ENCODE data around the gene BMP6.

The BMP6 gene

DNA sequence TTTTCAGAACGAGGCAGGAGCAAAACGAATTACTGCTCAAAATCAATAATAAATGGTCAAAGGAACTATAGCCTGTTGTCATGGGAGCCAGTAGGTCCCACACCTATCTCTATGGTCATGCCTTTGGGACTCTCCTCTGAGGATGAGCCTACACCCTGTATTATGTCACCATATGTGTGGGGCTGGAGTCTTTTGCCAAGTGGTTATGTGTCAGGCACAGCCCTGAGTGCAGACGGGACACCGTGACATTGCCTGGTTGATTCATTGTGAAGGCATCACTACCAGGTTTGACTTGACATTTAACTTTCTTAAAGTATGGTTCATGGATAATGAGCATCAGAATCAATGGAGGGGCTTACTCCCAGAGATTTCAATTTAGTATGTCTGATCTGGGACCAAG lies 23.6 kb downstream of the BMP6 start:
- no peak for DNase-seq

DNA sequence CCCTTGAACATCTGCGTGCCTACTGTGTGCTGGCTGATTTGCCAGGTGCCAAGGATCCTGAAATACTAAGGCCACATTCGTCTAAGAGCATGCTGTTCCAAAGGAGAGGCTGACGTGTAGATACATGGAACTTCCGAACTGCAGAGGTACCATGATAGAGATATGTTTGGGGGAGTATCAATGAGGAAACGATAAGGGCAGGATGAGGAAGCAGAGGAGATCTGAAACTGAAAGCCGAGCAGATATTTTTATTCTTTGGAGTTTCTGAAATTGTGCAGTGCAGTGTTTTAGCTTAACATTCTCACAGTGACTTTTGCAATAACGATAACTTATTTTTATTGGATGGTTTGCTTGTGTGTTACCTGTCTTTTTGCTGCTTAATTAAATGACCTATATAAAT lies 24.3 kb downstream of the BMP6 start:
- no peak for DNase-seq

DNA sequence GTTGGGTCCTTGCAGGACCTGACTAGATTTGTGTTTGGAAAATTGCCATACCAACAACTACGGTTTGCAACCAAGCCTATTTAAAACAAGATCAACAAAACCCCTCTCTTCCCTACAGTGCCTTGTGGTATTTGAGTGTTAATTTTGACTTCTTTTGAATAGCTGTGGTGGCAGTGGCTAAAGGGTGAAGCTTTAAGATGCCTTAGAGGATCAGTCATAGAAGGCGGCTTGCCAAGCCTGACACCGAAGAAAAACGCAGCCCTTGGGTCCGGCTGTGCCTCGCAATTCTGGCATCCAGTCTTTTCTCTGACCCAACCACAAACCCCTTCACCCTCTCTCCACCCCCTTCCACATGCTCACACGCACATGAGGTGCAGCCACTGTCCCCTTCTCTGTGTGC lies 32.6 kb downstream of the BMP6 start:
- DNase-seq, result no peak

DNA sequence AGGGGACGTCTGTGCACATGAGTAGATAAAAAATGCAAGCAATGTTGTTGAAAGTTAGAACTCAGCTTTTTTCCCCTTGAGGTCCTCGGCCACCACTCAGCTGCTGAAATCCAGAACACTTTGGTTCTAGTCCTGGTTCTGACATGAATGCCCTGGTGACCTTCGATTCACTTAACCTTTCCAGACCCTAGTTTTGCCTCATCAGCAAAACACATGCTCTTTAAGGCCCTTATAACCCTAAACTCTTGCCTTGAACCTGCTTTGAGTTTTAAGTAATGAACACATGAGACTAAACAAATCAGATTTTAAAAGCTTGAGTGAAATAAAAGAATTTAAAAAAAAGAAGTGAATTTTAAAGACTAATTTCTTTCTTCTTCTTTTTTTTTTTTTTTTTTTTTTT lies 33.4 kb downstream of the BMP6 start:
- no peak for DNase-seq

DNA sequence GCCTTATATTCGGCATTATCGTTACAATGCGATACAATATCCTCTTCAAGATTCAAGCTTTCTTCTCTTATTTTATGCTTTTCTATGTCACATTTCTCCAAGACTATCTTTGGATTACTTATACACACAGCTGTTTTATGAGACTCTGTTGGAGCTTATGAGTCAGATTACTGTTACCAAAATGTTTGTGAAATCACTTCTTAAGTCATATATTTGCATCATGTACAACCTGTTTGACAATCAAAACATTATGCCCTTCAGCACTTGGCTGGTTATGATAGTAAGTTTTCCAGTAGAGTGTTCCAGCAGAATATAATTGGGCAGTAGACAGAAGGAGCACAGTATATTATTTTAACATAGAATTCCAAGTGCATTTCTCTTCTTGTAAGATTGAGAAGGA lies 35.2 kb downstream of the BMP6 start:
- DNase-seq, result no peak

DNA sequence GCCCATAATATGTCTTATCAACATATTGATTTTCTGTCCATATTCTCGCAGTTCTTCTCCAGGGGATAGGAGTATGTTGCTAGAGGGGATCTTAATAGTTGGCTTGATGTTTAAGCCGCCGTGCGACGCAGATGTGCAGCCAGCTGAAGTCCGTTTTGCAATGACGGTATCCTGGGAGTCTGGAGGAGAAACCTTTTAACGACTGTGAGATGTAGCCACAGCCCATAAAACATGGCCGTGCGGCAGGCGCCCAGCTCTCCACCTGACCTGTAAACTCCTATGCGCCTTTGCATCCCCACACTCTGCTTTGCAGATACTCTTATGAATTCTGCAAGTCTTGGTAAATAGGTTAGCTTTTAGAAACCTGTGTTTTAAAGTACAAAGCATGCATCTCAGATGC lies 36.9 kb downstream of the BMP6 start:
- DNase-seq, result no peak

DNA sequence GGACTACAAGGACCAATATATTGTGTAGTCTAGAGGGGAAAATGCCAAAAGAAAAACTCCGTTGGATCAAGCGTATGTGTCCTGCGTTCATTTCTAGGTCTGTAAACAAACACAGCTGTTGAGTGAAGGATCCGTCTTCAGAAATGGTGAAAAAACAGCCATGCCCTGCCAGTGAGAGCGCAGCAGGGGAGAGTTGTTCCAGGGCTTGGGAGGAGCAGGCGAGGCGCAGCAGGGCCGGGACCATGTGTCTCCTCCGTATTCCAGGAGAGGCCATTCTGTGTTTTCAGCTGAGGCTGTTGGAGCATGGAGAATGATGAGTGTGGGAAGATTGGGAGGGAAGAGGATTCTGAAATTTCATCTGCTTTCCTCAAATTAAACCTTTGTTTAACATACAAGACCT lies 38.0 kb downstream of the BMP6 start:
- DNase-seq, result no peak

DNA sequence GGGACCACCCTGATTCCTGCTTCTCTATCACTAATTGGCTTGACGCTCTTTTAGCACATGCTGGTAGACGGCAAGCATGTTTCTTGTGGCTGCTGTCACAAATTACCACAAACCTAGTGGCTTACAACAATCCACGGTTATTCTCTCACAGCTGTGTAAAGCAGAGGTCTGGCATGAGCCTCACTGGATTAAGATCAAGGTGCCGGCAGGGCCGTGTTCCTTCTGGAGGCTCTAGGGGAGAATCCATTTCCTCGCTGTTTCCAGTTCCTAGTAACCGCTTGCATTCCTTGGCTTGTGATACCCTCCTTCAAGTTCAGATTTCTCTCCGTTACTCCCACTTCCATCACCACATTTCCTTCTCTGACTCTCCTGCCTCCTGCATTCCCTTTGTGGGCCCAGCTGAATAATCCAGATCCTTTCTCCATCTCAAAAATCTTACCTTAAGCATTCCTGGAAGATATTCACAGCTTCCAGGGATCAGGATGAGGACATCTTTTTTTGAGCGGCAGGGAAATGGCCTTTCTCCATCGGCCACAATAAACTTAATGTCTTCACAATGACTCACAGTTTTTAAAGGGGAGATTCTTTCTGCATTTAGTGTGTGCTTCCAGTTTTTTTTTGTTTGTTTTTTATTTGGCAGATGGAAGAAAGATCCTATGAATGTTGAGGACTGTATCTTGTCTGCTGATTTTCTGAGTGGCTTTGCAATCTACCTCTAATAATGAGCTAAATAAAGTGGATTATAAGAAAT lies 39.9 kb downstream of the BMP6 start:
- DNase-seq, result no peak

DNA sequence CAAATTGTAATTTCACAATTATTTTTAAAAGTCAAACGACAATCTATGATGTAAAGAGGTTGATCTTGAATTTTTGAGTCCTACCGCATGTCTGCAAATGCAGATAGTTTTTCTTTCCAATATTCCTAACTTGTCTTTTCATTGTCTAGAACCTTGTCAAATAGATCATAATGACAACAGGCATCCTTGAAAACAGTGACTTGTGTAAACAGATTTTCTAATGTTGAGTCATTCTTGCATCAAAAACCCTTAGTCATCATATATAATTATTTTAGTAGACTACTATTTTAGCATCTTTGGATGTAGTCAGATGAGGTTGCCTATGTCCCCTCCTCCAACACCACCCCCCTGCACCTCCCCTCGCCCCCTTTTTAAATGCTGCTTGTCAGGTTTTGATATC lies 43.8 kb downstream of the BMP6 start:
- DNase-seq, result no peak

DNA sequence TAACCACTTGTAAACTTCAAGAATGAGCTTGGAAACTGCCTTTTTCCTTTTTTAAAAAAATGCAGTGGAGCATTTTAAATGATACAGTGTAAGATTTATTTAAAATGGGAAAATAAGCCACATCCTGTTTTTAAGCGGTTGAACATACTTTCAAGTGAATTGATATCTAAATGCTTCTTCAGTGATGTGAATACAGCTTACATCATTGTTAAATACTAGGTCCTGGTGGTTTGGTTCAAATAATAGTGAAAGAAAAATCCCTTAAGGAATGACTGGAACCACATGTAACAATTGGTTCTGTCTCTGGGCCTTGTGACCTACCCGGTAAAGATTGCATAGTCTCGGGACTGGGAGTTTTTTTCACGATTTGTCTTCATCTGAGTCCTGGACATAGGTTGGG lies 44.2 kb downstream of the BMP6 start:
- no peak for DNase-seq

DNA sequence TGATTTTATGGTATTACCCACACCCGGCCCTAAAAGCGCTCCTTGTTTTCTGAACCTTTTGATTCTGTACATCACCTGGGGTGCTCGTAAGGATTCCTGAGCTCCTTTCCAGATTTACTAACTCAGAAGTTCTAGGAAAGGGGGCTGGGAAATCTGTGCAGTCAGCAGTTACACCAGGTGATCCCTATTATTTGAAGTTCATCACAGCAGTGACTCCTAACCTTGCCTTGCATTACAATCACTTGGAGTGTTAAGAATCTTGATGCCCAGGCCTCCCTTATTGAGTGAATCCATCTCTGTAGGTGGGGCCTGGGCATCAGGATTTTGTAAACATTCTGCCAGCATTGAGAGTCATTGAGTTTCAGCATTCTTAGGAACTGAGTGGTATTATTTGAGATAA lies 44.7 kb downstream of the BMP6 start:
- DNase-seq, result no peak

DNA sequence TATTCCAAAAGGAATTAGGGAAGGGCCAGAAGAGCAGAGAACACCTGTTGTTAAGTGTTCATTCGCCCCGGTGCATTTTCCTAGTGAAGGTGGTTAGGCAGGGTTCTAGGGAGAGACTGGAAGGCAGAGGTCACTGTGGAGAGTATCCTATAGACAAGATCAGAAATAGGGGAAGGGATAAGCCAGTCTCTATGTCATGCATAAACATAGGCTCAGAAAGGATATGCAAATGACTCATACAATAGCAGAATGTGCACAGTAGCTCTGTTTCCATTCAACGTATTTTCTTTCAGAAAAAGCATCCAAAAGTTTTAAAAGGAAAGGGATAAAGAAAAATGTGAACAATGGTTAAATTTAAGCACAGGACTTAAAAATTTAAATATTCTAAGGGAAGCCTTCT lies 47.4 kb downstream of the BMP6 start:
- DNase-seq, result no peak

DNA sequence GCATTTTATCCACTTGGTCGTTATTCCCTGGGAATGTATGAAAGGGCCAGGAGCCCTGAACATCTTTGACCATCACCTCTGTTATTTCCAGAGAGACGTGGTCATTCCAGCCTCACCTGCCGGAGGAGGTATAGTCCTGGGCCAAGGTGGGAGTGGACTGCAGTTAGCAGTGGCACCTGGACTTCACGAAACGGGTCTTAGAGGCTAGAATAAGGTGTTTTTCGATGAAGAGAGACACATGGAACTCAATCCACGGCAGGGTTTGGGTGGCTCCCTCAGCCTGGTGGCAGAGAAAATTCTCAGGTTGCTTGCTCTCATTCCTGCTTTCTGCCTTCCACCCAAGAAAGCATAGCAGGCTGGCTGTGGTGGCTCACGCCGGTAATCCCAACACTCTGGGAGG lies 48.0 kb downstream of the BMP6 start:
- no peak for DNase-seq

DNA sequence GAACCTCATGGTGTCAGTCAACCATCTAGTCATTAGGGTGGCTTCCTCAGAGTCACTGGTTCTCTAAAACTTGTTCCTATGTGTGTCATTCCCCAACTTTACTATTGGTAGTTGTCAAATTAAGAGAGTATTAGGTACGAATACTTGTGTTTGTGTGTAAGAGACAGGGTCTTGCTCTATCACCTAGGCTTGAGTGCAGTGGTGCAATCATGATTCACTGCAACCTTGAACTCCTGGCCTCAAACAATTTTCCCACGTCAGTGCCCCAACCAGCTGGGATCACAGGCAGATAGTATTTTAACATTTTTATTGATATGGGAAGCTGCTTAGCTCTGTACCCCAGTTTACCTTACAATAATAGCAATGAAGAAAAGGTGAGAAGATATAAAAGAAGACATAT lies 50.6 kb downstream of the BMP6 start:
- DNase-seq, result no peak

DNA sequence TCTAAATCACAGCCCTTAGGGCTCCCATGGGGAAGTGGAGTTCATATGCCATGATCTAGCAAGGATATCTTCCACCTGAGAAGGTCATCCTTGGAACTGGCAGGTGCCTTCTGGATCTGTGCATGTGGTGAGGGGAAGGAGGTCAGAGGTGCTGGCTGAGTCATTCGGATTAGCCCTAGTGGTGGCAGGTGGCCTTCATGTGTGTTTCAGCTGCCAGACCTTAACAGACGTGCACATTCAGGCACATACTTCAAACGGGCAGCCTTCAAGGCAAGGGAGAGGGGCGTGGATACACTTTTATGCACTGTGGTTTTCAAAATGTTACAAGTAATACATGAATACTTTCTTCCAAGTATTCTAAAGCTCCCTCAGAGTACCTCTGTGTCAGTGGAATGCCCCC lies 51.2 kb downstream of the BMP6 start:
- DNase-seq, result no peak

DNA sequence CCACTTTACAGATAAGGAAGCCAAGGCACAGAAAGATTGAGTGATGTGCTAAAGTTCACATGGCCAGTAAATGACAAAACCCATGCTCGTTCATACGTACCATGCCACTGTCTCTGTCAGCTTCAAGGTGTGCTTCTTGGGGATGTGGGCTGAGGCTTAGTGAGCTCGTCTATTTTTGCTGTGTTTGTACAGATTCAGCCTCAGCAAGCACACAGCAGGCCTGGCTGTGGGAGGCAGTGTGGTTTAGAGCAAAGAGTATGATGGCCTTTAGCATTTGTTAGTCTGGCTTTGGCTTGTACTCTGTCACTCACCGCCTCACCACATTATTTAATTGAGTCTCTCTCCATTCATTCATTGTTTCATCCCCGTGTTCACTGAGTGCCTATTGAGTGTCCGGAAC lies 55.3 kb downstream of the BMP6 start:
- no peak for DNase-seq

DNA sequence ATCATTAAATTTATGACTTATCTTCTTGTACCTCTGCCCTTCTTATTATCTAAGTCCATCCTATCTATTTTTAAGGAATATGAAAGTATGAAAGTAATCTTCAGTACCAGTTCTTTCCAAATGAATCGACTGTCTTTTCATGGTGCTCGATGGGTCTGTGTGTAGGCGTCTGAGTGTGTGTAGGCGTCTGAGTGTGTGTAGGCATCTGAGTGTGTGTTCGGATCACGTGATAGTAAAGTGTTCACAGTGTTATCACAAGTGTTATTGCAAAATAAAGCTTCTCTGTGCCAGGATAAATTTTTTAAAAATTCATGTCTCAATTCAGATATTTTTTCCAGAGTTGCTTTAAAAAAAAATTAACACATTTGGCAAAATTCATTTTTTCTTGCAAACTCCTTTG lies 58.3 kb downstream of the BMP6 start:
- no peak for DNase-seq

DNA sequence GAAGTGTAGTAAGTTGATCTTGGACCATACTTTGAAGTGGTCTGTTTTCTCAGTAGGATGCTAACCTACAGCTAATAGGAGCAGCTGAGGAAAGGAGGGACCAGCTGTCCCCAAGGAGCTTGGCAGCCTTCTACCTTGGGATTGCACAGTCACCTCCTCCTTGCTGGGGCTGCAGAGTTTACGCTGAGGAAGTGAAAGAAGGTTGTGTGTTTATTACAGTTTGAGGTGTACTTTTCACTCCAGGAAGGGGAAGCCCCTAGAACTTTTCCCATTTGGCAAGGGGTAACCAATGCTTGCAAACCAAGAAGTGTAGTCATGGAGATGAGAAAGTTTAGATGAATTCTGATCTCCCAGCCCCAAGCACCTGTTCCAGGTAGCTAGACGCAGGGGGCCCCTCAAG lies 58.8 kb downstream of the BMP6 start:
- no peak for DNase-seq

DNA sequence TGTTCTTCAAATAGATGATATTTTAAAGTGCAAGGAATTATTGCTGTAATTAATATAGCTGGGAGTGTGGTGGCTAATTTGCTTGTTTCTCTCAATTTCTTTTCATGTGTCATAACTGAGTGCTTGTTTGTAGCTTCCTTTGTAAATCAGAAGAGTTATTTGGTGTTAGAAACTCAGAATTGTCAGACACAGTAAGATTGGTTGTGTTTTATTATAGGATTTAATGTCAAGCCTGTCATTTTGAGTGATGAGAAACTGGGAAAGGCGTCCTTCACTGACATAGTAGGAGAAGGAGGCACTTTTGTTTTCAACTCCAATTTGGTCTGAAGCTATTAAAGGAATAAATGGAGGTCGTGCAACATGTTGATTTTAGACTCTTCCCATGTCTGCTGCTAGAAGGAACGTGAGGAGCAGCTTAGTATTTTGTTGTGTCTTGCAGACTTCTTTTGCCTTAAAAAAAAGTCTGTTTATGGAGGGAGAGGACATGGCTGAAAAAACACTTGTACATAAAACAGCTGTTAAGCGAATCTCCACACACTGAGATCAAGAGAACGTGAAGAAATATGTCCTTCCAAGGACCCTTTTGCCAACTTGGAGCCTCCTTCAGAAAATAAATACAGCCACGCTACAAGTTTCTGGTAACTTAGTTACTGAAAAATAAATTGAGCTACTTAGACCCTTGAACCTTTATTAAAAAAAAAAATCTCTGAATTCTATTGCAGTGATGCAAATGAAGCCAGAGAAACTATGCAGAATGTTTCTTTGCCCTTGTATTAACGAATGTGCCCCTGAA lies 59.5 kb downstream of the BMP6 start:
- DNase-seq, result no peak

DNA sequence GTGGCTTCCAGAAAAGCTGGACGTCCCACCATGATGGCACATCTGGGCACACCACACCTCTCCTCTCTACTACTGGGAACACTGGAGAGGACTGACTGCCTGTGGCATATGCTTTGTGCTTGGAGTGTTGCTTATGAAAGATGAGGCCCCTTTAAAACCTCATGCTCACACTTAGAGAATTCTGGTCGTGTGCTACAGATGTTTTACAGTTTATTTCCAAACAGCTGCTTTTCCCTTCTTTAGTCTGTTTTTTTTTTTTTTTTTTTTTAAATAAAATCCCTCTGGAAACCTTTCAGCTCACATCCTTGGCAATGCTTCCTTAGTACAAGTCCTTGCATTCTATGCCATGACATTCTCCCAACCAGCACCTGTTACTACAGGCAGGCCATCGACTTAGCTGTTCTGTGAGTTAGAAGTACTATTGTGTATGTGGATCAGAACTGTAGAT lies 60.3 kb downstream of the BMP6 start:
- no peak for DNase-seq

DNA sequence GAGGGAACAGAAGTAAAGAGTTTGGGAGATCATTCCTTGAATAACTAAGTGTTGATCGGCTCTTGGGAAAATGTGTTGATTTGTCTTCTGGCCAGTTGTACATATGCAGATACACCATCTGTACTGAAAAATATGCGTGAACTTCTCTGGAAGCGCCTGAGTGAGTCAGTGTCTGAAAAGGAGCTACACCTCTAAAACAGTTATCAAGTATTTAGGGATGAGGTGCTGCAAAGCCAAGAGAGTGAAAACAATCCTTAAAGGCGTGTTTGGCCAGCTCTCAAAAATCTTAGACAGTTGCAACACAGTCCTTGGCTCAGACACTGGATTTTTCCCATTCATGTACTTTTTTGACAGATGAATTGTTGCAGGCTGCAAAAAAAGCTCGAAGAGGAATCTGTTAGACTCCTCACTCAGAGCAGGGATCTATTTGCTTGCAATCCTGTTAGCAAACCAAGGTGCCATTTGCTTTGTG lies 61.3 kb downstream of the BMP6 start:
- no peak for DNase-seq

DNA sequence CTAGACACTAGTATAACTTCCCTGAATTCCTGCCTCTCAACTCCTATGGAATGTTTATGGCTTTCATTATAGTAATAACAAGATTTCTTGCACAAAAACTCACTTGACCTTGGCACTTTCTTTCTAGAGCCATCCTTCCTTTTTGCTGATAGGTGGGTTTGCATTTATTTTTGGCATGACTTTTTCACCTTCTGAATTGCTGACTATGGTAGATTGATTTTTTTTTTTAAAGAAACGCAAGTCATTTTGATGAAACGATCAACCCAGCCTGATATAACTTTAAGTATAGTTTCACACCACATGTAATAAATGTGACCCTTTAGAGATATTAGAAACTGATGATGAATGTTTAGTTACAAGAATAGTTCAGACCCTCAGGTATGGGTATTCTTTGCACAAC lies 61.8 kb downstream of the BMP6 start:
- DNase-seq, result no peak

DNA sequence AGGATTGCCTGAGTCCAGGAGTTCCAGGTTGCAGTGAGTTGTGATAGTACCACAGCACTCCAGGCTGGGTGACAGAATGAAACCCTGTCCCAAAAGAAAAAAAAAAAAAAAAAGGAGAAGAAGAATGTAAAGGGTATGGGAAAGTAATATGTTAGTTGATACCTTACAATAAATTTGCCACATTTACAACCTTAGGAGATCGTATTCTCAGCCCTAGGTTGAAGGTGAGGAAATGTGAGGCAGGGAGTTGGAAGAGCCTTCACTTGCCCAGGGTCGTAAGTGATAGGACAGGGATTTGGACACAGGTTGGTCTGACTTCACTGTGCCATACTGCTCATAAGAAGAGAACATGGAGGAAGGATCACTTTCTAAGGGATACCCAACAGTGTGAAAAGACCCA lies 68.6 kb downstream of the BMP6 start:
- no peak for DNase-seq

DNA sequence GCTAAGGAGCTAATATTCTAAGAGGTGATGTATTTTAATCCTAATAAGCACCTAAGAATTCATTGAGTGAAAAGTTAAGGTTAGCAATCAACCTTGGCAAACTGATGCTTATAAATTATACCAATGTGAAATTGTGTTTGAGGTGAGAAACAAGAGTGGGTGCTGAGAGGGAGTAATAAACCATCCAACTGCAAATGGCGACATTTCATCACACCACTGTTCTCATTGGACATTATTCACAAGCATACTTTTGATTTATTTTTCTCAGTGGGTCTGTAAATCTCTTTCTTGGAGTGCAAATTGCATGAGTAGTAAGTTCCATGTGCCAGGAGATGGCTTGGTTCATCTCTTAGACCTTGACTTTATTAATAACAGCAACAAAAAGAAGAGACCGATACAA lies 71.5 kb downstream of the BMP6 start:
- no peak for DNase-seq

DNA sequence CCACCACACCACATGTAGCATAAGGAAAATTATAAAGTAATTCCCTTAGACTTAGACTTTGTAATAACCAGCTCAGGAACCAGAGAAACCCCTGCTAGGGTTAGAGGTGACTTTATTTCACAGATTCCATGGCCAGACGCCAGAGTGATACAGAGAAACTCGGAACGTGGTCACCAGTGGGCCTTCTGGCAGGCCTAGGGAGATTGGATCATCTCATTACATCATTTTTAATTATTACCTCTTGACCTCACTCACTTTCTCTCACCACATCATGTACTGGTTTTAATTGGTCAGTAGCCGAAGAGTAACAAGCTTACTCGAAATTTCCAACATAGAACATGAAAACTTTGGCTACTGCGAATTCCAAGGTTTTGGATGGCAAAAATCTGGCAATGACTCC lies 72.9 kb downstream of the BMP6 start:
- DNase-seq, result no peak

Data from NCI-H1436 (cell line).